ENCODE data around the gene RCHY1.
"Not testable (repeated sequence)": the region's sequence is repeated elsewhere in the genome, so short reads cannot be mapped to it uniquely, and the experiment has no call there.

The RCHY1 gene

DNA sequence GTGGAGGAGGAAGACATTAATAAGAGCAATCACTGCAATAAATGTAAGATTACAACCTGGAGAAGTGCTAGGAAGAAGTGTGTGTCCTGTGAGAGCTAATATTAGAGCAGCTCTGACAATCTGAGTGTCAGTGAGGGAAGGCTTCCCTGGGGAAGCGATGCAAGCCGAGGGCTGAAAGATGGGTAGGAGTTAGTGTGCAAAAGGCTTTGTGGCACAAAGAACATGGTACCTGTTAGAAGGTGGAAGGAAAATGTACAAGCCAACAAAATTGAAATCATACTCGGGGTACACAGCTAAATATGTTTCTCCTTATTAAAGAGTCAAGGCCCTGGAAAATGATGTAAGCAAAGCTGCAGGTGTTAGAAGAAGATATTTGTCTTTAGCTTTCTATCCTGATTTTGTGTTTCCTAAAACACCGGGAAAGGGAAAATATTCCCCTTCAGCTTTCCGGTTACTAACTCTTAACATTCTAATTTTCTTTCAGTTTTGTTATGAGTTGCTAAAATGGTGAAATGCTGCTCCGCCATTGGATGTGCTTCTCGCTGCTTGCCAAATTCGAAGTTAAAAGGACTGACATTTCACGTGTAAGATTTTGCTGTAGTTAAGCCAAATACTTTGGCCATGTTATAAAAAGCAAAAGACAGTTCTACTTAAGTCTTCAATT, 878 bp upstream of the RCHY1 start:
- peak; percentile 62 for DNase-seq

- no peak for DNase-seq
Observed at GRCh38 chr4:75513526-75514130, 575 bp downstream of the RCHY1 start.

DNA sequence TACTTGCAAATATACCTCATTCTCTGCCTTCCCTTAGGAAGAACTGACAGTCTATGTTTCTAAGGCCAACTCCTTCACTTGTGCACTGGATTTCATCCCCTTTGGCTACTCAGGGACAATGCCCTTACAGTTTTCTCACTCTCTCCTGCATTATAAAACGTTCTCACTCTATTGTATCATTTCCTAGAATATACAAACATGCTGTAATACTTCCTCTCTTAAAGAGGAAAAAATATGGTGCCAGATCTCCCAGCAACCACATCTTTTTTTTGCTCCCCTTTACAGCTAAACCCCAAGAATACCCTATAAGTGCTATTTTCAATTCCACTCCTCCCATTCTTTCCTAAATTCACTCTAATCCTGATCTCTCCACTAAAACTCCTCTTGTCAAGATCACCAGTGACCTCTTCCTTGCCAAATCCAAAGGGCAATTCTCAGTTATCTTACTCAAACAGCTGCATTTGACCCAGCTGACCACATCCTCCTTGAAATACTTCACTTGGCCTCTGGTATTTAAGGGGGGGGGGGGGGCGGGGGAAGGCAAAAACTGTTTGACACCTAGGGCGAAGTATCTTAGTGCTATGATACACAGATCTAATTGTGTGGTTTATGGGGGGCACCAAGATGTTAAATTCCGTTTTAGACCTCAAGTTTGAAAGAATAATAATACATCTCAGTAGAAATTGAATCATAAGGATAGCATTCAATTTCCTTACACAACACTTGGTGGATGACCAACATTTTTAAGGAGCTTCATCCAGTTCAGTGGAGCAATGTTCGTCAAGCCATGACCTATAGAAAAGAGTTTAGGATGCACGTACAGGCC, 1.6 kb downstream of the RCHY1 start:
- no peak for DNase-seq

DNA sequence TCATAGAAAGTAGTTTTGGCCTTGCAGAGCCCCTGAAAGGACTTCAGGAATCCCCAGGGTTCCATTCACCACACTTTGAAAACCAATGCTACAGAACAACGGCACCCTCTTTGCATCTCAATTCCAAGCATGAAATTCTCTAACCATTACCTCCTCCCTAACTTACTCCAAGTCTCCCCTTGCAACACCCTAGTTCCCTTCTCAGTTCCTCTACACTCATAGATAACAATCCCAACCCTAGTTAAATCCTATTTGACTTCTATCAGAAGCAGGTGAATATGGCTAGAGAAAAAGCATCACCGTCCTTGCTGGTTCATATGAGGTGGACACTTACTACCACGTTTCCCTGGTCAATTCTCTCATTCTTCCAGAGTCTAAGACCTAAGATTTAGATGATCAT, 2.4 kb downstream of the RCHY1 start:
- no peak for DNase-seq

DNA sequence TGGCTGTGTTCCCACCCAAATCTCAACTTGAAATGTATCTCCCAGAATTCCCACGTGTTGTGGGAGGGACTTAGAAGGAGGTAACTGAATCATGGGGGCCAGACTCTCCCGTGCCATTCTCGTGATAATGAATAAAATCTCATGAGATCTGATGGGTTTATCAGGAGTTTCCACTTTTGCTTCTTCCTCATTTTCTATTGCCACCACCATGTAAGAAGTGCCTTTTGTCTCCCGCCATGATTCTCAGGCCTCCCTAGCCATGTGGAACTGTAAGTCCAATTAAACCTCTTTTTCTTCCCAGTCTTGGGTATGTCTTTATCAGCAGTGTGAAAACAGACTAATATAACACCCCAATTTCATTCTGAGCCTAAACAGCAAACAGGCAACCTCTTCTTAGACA, 4.6 kb downstream of the RCHY1 start:
- DNase-seq = not testable (repeated sequence)

- no peak for DNase-seq
Observed at GRCh38 chr4:75505630-75506029, 8.6 kb downstream of the RCHY1 start.

DNA sequence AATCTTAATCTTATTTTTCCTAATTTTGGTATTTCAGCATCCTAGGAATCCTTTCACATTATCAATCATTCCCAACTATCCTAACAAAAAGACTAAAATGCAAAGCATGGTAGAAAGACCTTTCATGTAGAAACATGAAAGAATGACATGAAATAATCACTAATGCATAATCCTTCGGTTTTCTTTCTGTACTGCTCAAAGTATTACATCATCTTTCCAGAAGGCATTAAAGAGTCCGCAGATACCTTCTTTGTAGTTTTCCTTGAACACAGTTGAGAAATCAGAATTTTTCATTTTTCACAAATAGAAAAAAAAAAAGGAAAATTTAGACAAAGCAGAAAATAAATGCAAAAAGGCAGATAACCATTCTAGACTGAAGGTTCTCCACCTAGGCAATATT, 11.5 kb downstream of the RCHY1 start:
- no peak for DNase-seq

GRCh38 chr4:75499900-75500299, 14.3 kb downstream of the RCHY1 start:
- no peak for DNase-seq

- DNase-seq = no peak
Observed at GRCh38 chr4:75498041-75498440, 16.2 kb downstream of the RCHY1 start.

GRCh38 chr4:75497133-75497532, 17.1 kb downstream of the RCHY1 start:
- DNase-seq = no peak

GRCh38 chr4:75496406-75496805, 17.8 kb downstream of the RCHY1 start:
- no peak for DNase-seq

DNA sequence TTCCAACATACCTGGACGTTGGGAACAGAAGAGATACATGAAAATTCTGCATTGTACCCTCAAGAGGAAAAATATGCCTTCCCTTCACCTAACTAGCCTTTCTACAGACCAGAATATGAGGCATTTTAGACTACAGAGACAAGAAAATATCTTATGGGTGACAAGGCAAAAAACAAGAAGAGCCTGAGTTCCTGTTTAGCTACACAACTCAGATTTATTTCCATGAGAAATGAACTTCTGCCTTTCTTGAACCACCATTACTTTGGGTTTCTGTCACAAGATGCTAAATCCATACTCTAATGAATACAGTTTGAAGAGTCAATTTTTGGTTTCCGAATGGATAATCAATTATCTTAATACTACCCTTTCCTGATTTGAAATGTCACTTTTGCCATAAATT, 18.7 kb downstream of the RCHY1 start:
- no peak for DNase-seq

- DNase-seq = no peak
Observed at GRCh38 chr4:75494563-75494962, 19.6 kb downstream of the RCHY1 start.

DNA sequence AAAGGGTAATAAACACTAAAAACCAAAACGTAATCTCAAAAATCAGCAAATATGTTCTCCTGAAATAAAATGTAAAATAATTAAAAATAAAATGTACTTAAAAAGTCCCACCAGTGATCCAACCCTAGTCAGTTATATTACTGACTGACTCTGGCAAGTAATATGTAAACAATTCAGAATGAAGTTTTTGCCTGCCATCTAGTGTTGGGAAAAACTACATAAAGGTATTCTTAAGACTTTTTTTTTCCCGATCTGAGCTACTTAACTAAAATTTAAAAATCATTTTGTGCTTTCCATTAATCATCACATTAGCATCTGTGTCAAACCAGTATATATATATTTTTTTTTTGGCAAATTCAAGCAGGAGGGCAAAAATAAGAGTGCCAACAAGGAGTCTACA, 24.0 kb downstream of the RCHY1 start:
- no peak for DNase-seq

DNA sequence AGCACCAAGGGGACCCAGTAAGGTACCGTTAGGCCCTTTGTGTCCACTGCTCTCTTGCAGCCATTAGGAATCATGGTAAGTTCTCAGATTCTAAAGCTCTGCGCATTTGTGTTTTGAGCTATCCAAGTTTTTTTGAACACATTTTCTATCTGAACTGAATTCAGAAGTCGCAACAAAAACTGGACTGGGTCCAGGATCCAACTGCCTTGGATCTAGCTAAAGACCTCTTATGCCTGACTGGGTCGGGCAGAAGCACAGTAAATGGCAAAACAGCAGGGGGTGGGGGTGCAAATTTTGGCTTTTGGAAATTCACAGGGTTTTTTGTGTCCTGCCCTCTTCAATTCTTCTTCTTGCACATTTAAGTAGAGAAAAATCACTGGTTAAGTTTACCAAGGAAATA, 30.0 kb downstream of the RCHY1 start:
- no peak for DNase-seq

- no peak for DNase-seq
Observed at GRCh38 chr4:75477201-75477600, 37.0 kb downstream of the RCHY1 start.

DNA sequence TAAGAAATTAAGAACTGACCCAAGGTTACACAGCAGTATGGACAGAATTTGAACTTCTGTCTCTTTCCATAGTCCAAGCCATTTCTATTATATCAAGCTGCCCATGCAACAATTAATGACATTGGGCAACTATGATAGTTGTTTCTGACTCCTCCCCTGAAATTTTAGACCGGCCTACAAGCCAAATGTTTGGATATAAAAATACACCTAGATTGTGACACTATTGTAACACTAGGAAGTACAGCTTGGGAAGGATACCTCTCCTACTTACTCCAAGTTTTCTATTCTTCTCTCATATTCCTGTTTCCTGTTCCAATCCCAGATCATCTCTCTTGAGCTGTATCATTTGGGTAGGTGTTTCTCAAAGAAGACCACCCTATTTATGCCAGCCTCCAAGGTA, 43.5 kb downstream of the RCHY1 start:
- DNase-seq = no peak

GRCh38 chr4:75469896-75470295, 44.3 kb downstream of the RCHY1 start:
- no peak for DNase-seq

DNA sequence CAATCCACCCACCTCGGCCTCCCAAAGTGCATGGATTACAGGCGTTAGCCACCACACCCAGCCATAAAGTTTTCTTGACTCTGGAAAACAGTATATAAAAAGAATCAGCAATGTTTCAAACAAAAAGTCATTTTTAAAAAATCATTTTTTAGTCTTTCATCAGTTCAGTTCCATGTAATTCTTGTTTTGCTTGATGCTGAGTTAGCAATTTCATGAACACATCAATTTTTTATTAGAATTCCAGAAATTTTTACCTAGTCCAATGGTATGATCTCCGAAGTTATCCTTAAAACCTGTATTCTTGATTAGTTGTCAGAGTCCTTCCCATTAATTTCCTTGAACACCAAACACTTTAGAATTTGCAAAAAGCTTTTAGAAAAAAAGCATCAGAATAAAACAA, 56.8 kb downstream of the RCHY1 start:
- no peak for DNase-seq

GRCh38 chr4:75434105-75434504, 80.1 kb downstream of the RCHY1 start:
- no peak for DNase-seq

- DNase-seq = no peak
Observed at GRCh38 chr4:75432683-75433082, 81.5 kb downstream of the RCHY1 start.

DNA sequence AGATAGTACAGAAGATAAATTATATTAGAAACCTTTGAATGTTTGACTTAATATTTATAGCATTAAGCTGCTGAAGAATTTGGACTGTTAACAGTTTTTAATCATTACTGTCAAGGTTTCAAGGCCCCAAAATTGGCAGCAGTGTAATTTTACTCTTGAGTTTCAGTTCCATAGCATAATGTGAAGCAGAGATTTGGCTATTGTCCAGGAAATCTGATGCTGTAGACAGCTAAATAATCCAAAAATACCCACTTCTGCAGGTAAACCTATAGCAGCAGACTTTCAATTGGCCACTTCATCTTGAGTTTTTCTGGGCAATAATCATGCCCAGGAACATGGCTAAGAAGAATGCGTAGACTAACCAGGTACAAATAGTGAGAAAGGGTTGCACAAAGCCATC, 85.0 kb downstream of the RCHY1 start:
- DNase-seq = no peak
